NCI-H774 (cell line): Measurements from ENCODE around the gene SLC24A4.

Experiments used
- DNase-seq: peaks from one replicate; lab custom pipeline; 2025; lab: John Stamatoyannopoulos, UW

Gene SLC24A4

DNA sequence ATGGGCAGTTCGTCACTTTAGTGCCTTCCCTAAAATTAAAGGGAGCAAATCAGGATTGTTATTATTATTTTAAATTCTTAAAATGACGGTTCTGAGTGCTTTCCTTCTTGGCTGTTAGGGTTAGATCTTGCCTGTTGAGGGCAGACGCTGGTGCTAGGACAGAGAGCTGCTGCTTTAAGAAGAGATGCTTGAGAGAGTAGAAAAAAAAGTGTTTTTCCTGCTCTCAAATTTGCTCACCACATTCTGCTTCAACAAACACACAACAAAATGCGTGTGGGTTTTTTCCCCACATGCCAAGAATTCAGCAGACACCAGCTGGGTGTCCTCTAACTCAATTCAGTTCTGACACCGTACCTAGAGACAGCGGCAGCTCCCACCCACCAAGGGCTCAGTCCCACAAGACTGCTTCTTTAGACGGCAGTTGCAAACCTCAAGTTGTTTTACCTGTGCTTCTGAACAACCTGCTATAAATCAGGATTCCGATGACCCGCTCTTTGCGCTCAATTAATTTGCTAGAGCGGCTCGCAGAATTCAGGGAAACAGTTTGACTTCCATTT is 114.8 kb downstream of the SLC24A4 start:
- DNase-seq, result no peak

DNA sequence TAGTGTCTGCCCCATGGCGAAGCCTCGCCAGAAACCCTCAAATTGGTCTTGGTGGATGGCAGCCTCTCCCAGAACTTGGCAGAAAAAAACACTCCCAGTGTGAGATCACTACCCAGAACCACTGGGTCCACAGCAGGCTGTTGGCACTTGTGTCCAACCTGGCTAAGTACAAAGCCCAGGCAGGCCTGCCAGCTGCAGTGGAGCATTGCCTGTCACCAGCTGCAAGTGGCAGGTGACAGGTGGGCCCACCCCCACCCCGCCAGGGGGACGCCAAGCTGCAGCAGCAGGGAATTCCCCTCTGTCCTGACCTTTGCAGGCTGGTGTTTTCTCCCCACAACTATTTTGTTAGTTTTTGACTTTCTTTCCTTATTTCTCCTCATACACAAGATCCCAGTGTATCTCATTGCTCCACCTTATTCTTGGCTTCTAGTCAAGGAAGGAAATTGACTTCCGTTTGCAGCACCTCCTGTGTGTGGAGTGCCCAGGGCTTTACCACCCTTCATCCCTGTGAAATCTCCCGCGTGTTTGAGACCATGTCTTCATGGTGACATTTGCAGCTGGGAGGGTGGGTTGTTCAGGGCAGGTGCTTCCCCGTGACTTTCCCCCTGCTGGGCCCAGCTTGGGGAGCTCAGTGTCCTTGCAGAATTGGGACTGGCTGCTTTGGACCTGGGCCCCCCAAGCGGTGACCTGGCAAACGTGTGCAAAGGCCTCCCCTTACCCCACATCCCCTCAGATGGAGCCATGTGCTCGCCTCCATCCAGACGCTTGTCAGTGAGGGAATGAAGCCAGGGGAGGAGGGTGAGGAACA is 116.8 kb downstream of the SLC24A4 start:
- peak; percentile 33 for DNase-seq

DNA sequence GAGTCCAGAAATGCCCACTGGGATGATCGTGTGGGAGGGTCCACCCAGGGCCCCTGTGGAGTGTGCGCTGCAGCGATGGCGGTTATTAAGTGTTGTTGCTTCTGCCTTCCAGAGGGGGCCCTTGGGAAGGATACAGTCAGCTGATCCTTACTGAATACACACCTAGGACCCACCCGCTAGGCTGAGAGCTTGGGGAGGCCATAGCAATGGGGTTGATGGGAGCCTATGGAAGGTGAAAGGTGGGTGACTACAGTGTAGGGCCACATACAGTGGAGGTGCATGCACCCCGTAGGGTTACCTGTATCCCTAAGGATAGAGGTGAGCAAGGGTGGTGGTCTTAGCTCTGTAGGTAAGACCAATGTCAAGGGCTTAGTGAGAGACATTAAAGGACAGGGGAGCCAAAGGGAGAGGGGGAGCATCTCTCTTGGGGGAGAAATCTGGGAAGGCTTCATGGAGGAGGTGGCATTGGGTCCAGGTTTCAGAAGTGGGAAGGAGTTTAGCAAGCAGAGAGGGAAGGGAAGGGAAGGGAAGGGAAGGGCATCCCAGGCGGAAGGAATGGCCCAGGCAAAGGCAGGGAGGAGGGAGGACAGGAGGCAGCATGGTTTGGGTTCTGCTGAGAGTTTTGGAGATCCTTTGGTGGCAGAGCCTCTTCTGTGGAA is 117.5 kb downstream of the SLC24A4 start:
- DNase-seq, result no peak

DNA sequence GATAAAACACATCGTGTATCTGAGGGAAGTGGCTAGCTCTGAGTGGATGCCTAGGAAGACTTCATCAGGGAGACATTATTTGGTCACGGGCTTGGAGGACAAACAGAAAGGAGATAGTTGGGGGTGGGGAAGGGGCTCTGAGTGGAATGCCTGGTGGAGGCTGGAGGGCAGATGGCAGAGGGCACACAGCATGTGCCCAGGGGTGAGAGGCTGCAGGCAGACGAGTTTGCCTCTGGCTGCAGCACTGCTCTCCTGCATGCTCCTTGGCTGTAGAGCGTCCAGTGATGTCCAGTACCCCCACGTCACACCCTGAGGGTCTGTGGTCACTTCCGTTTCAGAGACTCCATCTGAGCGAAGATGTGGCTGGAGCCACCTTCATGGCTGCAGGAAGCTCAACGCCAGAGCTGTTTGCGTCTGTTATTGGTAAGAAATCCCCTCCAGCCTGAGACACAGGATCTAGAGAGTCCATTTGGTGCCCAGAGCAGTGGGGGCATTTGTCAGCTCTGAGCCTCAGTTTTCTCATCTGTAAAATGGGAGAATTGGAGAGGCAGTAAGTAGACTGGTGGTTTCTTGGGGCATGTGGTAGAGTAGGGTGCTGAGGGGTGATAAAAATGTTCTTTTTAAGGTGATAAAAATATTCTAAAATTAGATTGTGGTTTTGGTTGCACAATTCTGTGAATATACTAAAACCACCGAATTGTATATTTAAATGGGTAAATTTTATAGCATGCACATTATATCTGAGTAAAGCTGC is 119.0 kb downstream of the SLC24A4 start:
- no peak for DNase-seq

- DNase-seq, result no peak
Measured at GRCh38 chr14:92443167-92443566, 120.2 kb downstream of the SLC24A4 start.

DNA sequence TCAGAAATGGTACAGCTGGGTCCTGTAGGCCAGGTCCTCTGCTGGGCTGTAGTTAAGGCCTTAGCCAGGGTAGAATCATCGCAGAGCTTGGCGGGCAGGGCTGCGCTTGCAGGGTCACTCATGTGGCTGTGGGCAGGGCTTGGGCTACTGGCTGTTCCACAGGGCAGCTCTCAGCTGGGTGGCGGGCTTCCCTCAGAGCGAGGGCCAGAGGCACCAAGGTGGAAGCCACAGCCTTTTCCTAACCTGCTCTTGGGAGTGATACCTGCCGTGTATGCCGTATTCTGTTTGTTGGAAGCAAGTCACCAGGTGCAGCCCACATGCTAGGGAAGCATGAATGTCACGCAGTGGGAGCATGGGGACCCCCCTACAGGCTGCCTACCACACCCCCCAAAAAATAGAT is 120.8 kb downstream of the SLC24A4 start:
- no peak for DNase-seq

DNA sequence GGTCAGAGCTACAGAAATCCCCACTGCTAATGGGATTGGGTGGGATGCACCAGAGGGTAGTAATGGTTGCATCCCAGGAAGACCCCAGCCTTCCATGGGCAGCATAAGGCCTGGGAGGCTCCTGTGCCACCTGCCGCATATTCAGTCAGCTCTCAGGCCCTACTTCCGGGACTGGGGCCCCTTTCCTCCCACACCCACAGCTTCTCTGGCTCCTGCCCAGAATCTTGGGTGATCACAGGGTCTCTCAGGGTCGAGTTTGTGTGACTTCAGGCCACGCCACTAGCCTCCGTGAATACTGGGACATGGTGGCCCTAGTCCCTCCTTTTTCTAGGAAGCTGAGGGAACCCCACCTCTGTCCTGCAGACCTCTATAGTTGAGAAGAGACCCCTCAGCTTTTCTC is 123.8 kb downstream of the SLC24A4 start:
- DNase-seq, result no peak

DNA sequence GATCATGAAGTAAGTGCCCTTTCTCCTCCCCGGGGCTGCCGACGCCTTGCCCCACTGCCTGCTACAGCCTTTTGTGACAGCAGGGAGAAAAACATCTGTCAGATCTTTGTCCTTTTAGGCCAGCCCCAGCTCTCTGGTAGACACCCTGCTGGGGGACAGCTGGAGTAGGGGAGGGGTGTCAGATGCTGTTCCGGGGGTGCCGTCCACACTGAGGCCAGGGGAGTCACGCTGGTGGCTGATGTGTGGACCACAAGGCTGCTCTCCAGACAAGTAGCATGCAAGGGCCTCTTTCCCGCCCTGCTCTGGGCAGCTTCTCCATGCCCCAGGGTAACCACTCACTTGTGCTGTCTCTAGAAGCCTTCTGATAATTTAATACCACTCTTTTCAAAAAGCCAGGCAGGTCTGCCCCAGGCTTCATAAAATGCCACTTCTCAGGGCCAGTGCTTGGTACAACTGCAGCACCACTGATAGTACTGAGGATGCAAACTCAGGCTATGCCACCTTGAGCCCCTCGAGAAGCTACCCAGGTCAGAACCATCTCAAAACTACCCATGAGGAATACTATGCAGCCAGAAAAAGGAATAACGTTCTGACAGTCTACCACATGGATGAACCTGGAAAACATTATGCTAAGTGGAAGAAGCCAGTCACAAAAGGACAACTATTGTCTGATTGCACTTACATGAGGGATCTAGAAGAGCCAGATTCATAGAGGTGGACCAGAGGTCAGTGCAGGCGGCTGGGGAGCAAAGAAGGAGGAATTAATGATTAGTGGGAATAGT is 124.6 kb downstream of the SLC24A4 start:
- DNase-seq, result no peak

DNA sequence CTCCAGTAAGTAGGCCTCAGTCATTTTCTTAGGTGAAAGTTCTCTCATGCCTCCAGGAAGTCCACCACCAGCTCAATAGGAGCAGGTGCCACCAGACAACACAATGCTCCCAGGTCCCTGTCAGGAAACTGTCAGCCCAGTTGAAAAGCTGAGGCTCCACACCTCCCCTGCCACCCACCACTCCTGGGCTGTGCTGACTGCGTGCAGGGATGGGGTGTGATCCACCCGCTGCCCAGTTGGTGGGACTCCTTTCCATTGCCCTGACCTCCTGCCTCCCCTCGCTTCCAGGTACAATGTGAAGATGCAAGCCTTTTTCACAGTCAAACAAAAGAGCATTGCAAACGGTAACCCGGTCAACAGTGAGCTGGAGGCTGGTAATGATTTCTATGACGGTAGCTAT is 125.8 kb downstream of the SLC24A4 start:
- no peak for DNase-seq

DNA sequence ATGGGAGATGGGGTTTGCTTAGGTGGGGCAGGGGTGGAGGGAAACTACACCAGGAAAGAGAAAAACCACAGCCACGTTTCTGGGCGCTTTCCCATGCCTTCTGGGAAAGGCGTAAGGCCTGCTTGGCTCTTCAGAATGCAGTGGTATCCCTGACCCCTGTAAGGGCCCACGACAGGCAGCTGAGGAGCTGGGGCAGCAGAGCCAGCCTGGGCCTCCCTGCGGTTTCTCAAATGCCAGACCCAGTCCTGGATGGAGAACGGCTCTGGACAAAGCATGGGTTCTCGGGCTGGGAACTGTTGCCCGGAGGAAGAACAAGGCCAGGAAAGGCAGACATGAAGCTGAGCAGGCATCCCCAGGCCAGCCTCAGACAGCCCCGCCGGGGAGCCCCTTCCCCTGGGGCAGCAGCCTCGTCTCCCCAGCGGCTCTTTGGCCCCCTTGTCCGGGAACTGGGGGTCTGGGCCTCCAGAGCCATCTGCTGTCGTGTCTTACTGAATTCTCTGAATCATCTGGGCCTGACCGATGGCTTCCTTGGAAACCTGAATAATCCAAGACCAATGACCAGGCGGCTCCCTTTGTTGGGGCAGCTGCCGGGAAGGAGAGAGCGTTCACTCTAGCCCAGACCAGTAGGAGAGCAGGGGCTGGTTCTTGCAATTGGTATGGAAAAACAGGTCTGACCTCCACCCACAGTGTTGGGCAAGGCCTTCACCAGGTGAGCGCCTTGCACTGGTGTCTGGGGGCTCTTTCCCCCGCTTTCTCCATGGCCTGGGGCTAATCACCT is 126.6 kb downstream of the SLC24A4 start:
- no peak for DNase-seq

GRCh38 chr14:92450351-92451070 is 127.5 kb downstream of the SLC24A4 start:
- DNase-seq, result no peak

DNA sequence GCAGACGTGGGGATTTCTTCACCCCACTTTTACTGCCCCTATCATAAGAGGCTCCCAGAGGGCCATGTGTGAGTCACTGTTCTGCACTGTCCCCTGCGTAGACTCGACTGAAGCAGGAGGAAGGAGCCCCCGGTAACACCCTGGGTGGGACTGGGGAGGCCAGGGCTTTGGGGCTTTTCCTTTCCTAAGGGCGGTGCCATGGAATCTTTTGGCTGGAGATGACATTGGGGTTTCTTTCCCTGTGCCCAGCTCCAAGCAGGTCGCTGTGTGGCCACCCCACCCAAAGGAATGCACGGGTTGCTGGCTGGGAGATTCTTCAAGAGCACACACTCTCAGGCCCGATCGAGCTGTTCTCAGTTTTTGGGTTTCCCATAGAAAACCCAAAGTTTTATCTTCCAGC is 128.3 kb downstream of the SLC24A4 start:
- DNase-seq, result no peak

DNA sequence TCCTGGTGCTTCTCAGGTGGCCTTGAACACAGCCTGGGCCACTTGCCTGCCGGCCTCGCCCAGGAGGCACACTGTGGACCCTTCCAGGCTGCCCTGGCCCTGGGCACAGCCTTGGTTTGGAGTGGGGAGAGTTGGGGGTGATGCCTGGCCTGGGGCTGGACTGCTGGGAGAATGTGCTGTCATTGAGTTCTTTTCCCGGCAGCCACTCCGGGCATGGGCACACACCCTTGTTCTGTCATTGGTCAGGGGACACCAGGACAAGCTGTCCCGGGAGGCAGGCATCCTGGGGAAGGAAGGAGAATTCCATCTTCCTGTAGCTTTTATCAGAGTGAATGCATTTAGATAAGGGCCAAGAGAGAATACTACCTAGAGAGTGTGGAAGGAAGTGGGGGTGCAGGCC is 128.8 kb downstream of the SLC24A4 start:
- DNase-seq, result no peak

GRCh38 chr14:92452471-92452870 is 129.5 kb downstream of the SLC24A4 start:
- no peak for DNase-seq

GRCh38 chr14:92453691-92454090 is 130.7 kb downstream of the SLC24A4 start:
- DNase-seq, result no peak

DNA sequence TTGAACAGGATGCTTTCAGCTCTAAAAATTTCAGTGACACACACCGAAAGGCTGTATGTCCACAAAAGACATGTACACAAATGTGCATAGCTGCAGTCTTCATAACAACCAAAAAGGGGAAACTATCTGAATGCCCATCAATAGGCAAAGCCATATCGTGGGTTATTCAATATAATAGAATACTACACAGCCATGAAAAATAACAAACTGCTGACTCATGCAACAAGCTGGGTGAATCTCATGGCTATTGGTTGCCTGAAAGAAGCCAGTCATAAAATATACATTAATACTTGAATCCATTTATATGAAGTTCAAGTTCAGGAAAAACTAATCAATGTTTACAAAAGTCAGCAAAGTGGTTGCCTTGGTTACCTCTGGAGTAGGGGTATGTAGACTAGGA is 132.3 kb downstream of the SLC24A4 start:
- no peak for DNase-seq

DNA sequence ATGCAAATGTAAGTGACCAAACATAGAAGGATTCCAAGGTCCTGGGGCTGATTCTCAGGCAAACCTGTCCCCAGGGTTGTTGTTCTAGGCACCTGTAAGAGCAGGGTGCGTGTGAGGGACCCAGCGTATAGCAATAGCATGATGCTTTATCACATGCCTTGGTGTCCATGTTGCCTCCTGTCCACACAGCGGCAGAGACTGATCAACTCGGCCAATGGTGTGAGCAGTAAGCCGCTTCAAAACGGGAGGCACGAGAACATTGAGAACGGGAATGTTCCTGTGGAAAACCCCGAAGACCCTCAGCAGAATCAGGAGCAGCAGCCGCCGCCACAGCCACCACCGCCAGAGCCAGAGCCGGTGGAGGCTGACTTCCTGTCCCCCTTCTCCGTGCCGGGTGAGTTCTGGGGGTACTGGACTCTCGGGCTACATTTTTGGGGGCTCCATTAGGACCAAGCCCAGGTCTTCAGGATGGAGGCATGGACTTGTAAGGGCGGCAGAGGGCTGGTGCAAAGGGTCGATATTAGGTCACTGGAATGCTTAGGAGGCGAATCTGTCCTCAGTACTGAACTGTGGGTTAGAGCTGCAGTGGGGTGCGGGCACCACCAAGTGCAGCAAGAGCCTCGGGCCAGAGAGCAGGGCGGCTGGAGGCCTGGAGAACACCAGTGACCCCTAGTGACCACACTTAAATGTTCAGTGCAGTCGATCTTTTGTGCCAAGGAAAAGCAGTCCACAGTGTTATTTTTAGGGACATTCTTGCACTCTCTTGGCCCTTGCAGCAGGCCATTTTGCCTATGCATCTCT is 133.4 kb downstream of the SLC24A4 start:
- DNase-seq, result peak; percentile 7

- DNase-seq, result no peak
Measured at GRCh38 chr14:92457016-92457565, 134.1 kb downstream of the SLC24A4 start.
